ENCODE data around the gene ZNF628. TPM values are rescaled to one million over a fixed set of nuclear protein-coding genes. Genes with fewer than 3 reads are reported as not detected.

The ZNF628 gene
- total RNA-seq, 1 experiment from 2014 or later = 21.7 TPM

GRCh38 chr19:55460670-55461258 lies 15.7 kb upstream of the ZNF628 start:
- ATAC-seq (peak; percentile 70), DNase-seq (ENCODE audit: low read depth, low spot score) (no peak)
- H3K27ac ChIP-seq (ENCODE audit: low read length) = peak overlapping the region; percentile 92
- intact Hi-C loops (cut with micrococcal nuclease; ENCODE audit: unreplicated experiment) (no loop called here), in situ Hi-C loops (cut with HindIII; ENCODE audit: low pct_unique_long_range_greater_than_20kb, low sequenced_read_pairs) (no loop called here)
- H3K27me3 ChIP-seq (ENCODE audit: control insufficient read depth, insufficient read depth, low read length) = no peaks in the 10 kb centered on the region
- peak overlapping the region; percentile 91 to 92 for H3K4me3 ChIP-seq (ENCODE audit: low read depth in 2 of 2, low read length in 2 of 2)
- H3K4me1 ChIP-seq (ENCODE audit: control insufficient read depth, insufficient read depth, low read length) = peaks cover 15% of the 10 kb centered on the region
- TF ChIP-seq, protein P1, sequence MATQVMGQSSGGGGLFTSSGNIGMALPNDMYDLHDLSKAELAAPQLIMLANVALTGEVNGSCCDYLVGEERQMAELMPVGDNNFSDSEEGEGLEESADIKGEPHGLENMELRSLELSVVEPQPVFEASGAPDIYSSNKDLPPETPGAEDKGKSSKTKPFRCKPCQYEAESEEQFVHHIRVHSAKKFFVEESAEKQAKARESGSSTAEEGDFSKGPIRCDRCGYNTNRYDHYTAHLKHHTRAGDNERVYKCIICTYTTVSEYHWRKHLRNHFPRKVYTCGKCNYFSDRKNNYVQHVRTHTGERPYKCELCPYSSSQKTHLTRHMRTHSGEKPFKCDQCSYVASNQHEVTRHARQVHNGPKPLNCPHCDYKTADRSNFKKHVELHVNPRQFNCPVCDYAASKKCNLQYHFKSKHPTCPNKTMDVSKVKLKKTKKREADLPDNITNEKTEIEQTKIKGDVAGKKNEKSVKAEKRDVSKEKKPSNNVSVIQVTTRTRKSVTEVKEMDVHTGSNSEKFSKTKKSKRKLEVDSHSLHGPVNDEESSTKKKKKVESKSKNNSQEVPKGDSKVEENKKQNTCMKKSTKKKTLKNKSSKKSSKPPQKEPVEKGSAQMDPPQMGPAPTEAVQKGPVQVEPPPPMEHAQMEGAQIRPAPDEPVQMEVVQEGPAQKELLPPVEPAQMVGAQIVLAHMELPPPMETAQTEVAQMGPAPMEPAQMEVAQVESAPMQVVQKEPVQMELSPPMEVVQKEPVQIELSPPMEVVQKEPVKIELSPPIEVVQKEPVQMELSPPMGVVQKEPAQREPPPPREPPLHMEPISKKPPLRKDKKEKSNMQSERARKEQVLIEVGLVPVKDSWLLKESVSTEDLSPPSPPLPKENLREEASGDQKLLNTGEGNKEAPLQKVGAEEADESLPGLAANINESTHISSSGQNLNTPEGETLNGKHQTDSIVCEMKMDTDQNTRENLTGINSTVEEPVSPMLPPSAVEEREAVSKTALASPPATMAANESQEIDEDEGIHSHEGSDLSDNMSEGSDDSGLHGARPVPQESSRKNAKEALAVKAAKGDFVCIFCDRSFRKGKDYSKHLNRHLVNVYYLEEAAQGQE (IDR thresholded peaks at IDR 0.05; ENCODE audit: insufficient read depth in 1 of 2, low read depth in 2 of 2, low read length in 1 of 2) = no peak
- 0 out of 2 replicates have a peak, but pooled peaks have one; percentile 82 for TF ChIP-seq SIN3A (IDR thresholded peaks at IDR 0.05; ENCODE audit: borderline replicate concordance, insufficient read depth, low read depth, low read length)
- CTCF ChIA-PET = no interaction called here
- no TSS peak for BruUV-seq (replicated peaks)
- no peaks in the 10 kb centered on the region for H3K9me3 ChIP-seq (ENCODE audit: control insufficient read depth, insufficient read depth, low read depth, low read length)
- H3K36me3 ChIP-seq (ENCODE audit: control insufficient read depth, insufficient read depth, low read length) = no peaks in the 10 kb centered on the region
- POLR2A ChIA-PET = no interaction called here

DNA sequence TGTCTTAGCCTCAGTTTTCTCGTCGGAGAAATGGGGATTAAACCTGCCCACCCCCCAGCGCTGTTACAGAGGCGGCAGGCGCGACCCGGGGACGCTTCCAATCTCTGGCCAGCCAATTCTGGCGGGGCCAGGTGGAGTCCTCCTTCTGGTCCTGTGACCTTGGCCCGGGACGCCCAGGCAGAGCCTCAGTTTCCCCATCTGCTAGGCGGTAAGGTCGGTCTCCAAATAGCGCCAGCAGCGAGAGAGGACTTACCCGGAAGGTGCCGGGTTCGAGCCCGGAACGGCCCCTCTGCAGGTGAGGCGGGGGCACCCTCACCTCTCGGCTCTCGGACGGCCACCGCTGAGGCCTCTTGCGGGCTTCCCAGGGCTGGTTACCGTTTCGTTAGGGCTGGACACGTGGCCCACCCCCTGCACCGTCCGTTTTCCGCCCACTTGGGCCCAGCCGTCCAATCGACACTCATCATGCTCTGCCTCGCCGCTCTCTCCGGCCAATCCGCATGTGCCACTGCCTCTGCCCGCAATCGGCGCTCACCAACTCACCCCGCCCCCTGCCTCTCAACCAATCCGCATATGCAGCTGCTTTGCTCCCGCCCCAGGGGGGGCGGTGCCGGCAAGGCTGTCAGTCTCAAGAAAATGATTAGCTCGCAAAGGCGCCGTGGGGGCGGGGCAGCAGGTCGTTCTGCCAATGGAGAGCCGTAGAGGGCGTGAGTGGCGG lies 15.0 kb upstream of the ZNF628 start, which contains the start of gene ISOC2:
Gene ISOC2 (minus strand): TSS at position 384 of the 715 bp plus-strand sequence. CDS start 5,156 bp downstream, outside the sequence.
- BruUV-seq (replicated peaks) = no TSS peak
- CTCF ChIA-PET = interaction anchor here (0.6 to 1.3 kb wide), 2 partner anchors 10 to 43 kb away, joined by 3 to 10 read pairs; no protein-coding TSS in a partner anchor

More for the DNA sequence above, 15.0 kb upstream of the ZNF628 start, which contains the start of gene ISOC2:
- H3K4me1 ChIP-seq (ENCODE audit: control insufficient read depth, insufficient read depth, low read length) = peaks cover 15% of the 10 kb centered on the region
- peak; percentile 61; the same call in 1 of the 2 replicates for TF ChIP-seq SIN3A (IDR thresholded peaks at IDR 0.05; ENCODE audit: borderline replicate concordance, insufficient read depth, low read depth, low read length)
- TF ChIP-seq, protein P2, sequence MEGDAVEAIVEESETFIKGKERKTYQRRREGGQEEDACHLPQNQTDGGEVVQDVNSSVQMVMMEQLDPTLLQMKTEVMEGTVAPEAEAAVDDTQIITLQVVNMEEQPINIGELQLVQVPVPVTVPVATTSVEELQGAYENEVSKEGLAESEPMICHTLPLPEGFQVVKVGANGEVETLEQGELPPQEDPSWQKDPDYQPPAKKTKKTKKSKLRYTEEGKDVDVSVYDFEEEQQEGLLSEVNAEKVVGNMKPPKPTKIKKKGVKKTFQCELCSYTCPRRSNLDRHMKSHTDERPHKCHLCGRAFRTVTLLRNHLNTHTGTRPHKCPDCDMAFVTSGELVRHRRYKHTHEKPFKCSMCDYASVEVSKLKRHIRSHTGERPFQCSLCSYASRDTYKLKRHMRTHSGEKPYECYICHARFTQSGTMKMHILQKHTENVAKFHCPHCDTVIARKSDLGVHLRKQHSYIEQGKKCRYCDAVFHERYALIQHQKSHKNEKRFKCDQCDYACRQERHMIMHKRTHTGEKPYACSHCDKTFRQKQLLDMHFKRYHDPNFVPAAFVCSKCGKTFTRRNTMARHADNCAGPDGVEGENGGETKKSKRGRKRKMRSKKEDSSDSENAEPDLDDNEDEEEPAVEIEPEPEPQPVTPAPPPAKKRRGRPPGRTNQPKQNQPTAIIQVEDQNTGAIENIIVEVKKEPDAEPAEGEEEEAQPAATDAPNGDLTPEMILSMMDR (IDR thresholded peaks at IDR 0.05) = no peak
- TF ChIP-seq POLR2AphosphoS5 (IDR thresholded peaks at IDR 0.05; ENCODE audit: low read depth, low read length) = peak; percentile 85
- TF ChIP-seq TCF7L2 (IDR thresholded peaks at IDR 0.05; ENCODE audit: low read depth, low read length) = peak; percentile 53; the same call in 1 of the 2 replicates
- TF ChIP-seq, protein P1 (IDR thresholded peaks at IDR 0.05; ENCODE audit: insufficient read depth in 1 of 2, low read depth in 2 of 2, low read length in 1 of 2) = 0 out of 4 replicates have a peak, but pooled peaks of 1 of the 2 experiments have one; percentile 19
- H3K27me3 ChIP-seq (ENCODE audit: control insufficient read depth, insufficient read depth, low read length) = no peaks in the 10 kb centered on the region
- H3K4me3 ChIP-seq (ENCODE audit: low read depth in 2 of 2, low read length in 2 of 2) = peak within 1 kb of the TSS; percentile 91 to 92
- H3K36me3 ChIP-seq (ENCODE audit: control insufficient read depth, insufficient read depth, low read length) = no peaks in the 10 kb centered on the region
- intact Hi-C loops (cut with micrococcal nuclease; ENCODE audit: unreplicated experiment) = no loop called here
- DNase-seq (ENCODE audit: low read depth, low spot score) = peak; percentile 98
- in situ Hi-C loops (cut with HindIII; ENCODE audit: low pct_unique_long_range_greater_than_20kb, low sequenced_read_pairs) = no loop called here
- peak; percentile 96 for ATAC-seq
- POLR2A ChIA-PET = interaction anchor here (0.8 to 1.0 kb wide), 3 partner anchors 12 to 47 kb away, joined by 3 to 6 read pairs (median 3); no protein-coding TSS in a partner anchor
- no peaks in the 10 kb centered on the region for H3K9me3 ChIP-seq (ENCODE audit: control insufficient read depth, insufficient read depth, low read depth, low read length)
- peak within 1 kb of the TSS; percentile 92 for H3K27ac ChIP-seq (ENCODE audit: low read length)
